GM12873 (cell line): ENCODE results near the gene TUBB.

Source experiments
- CTCF ChIP-seq: IDR thresholded peaks from 2 replicates; pipeline ENCODE4 v1.5.1; 2012; ENCODE audit warnings: low read depth, mild to moderate bottlenecking, moderate library complexity, low read length, control low read depth; ENCODE audit not compliant: insufficient read depth; ENCODE audit errors: missing control alignments

Gene TUBB

GRCh38 chr6:30769853-30770524, 49.8 kb downstream of the TUBB start:
- TF ChIP-seq CTCF: no peak

- no peak for TF ChIP-seq CTCF
Observed at GRCh38 chr6:30770592-30770991, 50.4 kb downstream of the TUBB start.

GRCh38 chr6:30774701-30775100, 54.5 kb downstream of the TUBB start:
- TF ChIP-seq CTCF: no peak
